ENCODE measurements around the gene GRK6. TPM values are rescaled to one million over a fixed set of nuclear protein-coding genes. Genes with fewer than 3 reads are reported as not detected.
"Not testable (repeated sequence)": the region's sequence is repeated elsewhere in the genome, so short reads cannot be mapped to it uniquely, and the experiment has no call there.

Gene GRK6
- total RNA-seq, 2 donors from 2014 or later: 27.3 to 33.3 TPM

DNA sequence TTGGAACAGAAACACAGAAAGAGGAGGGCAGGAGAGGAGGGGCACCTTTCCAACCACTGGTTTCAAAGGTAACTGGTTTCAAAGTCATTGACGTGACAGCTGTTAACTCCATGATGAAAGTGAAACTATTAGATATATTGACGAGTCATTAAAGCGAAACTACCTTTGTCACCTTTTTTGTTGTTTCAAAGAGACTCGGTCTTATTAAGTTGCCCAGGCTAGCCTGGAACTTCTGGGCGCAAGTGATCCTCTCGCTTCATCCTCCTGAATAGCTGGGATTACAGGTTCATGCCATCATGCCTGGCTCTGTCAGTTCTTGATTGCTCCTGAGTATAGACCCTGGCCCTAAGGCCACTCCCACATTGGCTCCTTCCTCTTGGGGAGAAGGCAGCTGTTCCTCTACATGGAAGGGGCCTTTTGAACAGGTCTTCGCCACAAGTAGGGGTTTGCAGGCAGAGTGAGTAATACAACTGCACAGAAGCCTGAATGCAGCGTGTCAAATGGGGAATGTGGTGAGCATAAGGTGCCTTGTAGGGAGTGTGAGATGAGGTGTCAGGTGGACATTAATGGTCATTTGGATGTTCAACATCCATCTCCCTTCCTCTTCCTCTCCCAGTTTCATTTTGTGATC is 13.8 kb upstream of the GRK6 start:
- H3K4me1 ChIP-seq (ENCODE audit: control insufficient read depth in 1 of 2, low read depth in 2 of 2): no peaks in the 10 kb centered on the region
- ATAC-seq (ENCODE audit: insufficient number of reproducible peaks, low FRiP score, low read depth) (no peak), DNase-seq (ENCODE audit: low spot score) (no peak)
- H3K36me3 ChIP-seq: no peaks in the 10 kb centered on the region
- H3K27me3 ChIP-seq (replicated peaks; ENCODE audit: insufficient read depth): no peaks in the 10 kb centered on the region
- H3K9me3 ChIP-seq: no peaks in the 10 kb centered on the region
- no peak overlapping the region for H3K27ac ChIP-seq
- TF ChIP-seq, protein P1, sequence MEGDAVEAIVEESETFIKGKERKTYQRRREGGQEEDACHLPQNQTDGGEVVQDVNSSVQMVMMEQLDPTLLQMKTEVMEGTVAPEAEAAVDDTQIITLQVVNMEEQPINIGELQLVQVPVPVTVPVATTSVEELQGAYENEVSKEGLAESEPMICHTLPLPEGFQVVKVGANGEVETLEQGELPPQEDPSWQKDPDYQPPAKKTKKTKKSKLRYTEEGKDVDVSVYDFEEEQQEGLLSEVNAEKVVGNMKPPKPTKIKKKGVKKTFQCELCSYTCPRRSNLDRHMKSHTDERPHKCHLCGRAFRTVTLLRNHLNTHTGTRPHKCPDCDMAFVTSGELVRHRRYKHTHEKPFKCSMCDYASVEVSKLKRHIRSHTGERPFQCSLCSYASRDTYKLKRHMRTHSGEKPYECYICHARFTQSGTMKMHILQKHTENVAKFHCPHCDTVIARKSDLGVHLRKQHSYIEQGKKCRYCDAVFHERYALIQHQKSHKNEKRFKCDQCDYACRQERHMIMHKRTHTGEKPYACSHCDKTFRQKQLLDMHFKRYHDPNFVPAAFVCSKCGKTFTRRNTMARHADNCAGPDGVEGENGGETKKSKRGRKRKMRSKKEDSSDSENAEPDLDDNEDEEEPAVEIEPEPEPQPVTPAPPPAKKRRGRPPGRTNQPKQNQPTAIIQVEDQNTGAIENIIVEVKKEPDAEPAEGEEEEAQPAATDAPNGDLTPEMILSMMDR (IDR thresholded peaks at IDR 0.05): no peak
- H3K4me3 ChIP-seq: no peak overlapping the region

DNA sequence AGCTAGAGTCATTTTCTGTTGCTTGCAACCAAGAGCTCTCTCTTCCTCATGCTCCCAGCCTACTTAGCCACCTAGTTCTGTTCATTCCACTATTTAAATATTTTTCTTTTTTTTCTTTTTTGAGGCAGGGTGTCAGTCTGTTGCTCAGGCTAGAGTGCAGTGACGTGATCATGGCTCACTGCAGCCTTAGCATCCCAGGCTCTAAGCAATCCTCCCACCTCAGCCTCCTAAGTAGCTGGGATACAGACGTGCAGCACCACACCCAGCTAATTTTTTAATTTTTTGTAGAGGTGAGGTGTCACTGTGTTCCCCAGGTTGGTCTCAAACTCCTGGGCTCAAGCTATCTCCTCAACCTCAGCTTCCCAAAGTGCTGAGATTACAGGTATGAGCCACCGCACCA is 12.0 kb upstream of the GRK6 start:
- Histone ChIP-seq H3K9me3 (no peaks in the 10 kb centered on the region), H3K36me3 (no peaks in the 10 kb centered on the region), H3K4me3 (no peak overlapping the region), H3K27ac (no peak overlapping the region), H3K4me1 (ENCODE audit: control insufficient read depth in 1 of 2, low read depth in 2 of 2) (no peaks in the 10 kb centered on the region), H3K27me3 (replicated peaks; ENCODE audit: insufficient read depth) (no peaks in the 10 kb centered on the region)
- no peak for DNase-seq (ENCODE audit: low spot score)
- ATAC-seq (ENCODE audit: insufficient number of reproducible peaks, low FRiP score, low read depth): no peak
- TF ChIP-seq, protein P1 (IDR thresholded peaks at IDR 0.05): no peak

DNA sequence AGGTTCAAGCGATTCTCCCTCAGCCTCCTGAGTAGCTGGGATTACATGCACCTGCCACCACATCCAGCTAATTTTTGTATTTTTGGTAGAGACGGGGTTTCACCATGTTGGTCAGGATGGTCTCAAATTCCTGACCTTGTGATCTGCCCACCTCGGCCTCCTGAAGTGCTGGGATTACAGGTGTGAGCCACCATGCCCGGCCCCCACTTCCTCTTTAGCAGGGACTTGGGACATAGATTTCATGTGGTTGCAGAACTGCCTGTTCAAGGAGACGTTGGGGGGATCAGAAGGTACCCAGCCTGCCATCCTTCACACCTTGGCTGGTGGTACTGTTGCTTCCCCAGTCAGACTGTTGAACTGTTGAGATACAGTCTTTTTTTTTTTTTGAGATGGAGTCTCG is 9.4 kb upstream of the GRK6 start:
- ATAC-seq (ENCODE audit: insufficient number of reproducible peaks, low FRiP score, low read depth); DNase-seq (ENCODE audit: low spot score); H3K4me1 ChIP-seq (ENCODE audit: control insufficient read depth in 1 of 2, low read depth in 2 of 2); H3K27me3 ChIP-seq (replicated peaks; ENCODE audit: insufficient read depth); H3K4me3 ChIP-seq; H3K27ac ChIP-seq; H3K36me3 ChIP-seq; H3K9me3 ChIP-seq: not testable (repeated sequence)

DNA sequence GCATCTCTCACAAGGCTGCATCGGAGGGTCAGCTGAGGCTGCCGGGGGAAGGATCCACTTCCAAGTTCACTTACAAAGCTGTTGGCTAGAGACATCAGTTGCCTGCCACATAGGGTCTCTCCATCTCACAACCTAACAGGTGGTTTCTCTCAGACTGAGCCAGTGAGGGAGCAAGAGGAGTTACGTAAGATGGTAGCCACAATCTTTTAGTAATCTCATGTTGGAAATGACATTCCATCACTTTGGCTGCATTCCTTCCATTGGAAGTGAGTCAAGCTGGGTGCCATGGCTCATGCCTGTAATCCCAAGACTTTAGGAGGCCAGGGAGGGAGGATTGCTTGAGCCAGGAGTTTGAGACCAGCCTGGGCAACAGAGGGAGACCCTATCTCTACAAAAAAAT is 7.4 kb upstream of the GRK6 start:
- no peak overlapping the region for H3K27ac ChIP-seq
- no peak for ATAC-seq (ENCODE audit: insufficient number of reproducible peaks, low FRiP score, low read depth)

DNA sequence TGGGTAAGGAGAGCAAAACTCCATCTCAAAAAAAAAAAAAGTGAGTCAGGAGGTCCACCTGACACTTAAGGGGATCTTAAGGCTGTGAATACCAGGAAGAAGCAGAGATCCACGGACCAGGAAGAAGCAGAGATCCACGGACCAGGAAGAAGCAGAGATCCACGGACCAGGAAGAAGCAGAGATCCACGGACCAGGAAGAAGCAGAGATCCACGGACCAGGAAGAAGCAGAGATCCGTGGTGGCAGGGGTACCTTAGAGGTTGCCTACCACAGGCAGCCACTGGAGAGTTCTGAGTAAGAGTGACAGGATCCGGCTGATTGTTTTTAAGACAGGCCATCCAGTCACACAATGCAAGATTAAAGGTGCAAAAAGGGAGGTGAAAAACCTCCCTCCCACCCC is 6.0 kb upstream of the GRK6 start:
- not testable (repeated sequence) for H3K4me3 ChIP-seq; H3K36me3 ChIP-seq; DNase-seq (ENCODE audit: low spot score); H3K27ac ChIP-seq; H3K4me1 ChIP-seq (ENCODE audit: control insufficient read depth in 1 of 2, low read depth in 2 of 2); ATAC-seq (ENCODE audit: insufficient number of reproducible peaks, low FRiP score, low read depth); H3K27me3 ChIP-seq (replicated peaks; ENCODE audit: insufficient read depth); H3K9me3 ChIP-seq

More for the DNA sequence above, 7.4 kb upstream of the GRK6 start:
- Histone ChIP-seq H3K4me1 (ENCODE audit: control insufficient read depth in 1 of 2, low read depth in 2 of 2) (no peaks in the 10 kb centered on the region), H3K27me3 (replicated peaks; ENCODE audit: insufficient read depth) (no peaks in the 10 kb centered on the region), H3K36me3 (no peaks in the 10 kb centered on the region), H3K4me3 (no peak overlapping the region), H3K9me3 (no peaks in the 10 kb centered on the region)
- DNase-seq (ENCODE audit: low spot score): no peak
- TF ChIP-seq, protein P1 (IDR thresholded peaks at IDR 0.05): no peak

DNA sequence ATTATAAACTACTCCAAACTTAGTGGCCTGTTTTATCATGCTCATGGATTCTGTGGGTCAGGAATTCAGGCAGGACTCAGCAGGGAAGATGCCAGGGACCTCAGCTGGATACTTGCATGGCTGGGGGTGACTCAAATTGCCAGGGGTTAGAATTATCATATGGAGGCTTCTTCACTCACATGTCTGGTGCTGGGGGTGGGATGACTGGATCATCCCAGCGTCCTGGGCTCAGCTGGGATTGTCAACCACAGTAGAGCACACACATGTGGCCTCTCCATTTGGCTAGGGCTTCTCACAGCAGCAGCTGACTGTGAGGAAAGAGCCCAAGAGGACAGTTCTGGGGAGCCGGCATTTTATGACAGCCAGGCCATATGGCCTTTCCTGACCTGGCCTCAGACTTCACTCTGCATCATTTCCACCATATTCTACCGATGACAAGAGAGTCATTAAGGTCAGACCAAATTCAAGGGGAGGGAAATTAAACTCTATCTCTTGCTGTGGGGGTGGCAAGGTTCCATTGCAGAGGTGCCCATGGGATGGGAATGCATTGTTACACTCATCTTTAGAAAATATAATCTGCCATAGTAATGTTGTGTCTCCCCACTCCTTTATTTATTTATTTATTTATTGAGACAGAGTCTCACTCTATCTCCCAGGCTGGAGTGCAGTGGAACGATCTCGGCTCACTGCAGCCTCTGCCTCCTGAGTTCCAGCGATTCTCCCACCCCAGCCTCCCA is 5.2 kb upstream of the GRK6 start:
- no peak for DNase-seq (ENCODE audit: low spot score)
- no peaks in the 10 kb centered on the region for H3K27me3 ChIP-seq (replicated peaks; ENCODE audit: insufficient read depth)
- TF ChIP-seq, protein P1 (IDR thresholded peaks at IDR 0.05): no peak
- no peak overlapping the region for H3K4me3 ChIP-seq
- ATAC-seq (ENCODE audit: insufficient number of reproducible peaks, low FRiP score, low read depth): no peak
- H3K4me1 ChIP-seq (ENCODE audit: control insufficient read depth in 1 of 2, low read depth in 2 of 2): peaks cover 6 to 8% of the 10 kb centered on the region in 2 donors
- H3K9me3 ChIP-seq: no peaks in the 10 kb centered on the region
- H3K27ac ChIP-seq: no peak overlapping the region
- H3K36me3 ChIP-seq: no peaks in the 10 kb centered on the region

All from thoracic aorta (tissue), 2 donors.